CD14-positive monocyte (primary cell): Measurements from ENCODE around the gene CUBN. TPM values are rescaled to one million over a fixed set of nuclear protein-coding genes. Genes with fewer than 3 reads are reported as not detected.

Source experiments
- DNase-seq, 3 donors: peaks; one replicate each; pipeline ENCODE4 v3.0.0-alpha.2; 2011 to 2022
- H2AFZ ChIP-seq: 2 replicates; pipeline ENCODE4 v1.6.0; 2012; ENCODE audit warnings: mild to moderate bottlenecking, low read depth, low read length, inconsistent platforms; ENCODE audit not compliant: insufficient read depth, poor library complexity, severe bottlenecking
- H3K27ac ChIP-seq, 2 donors: 1 replicate in 1 of 2; 2 replicates in 1 of 2; pipeline ENCODE4 v1.5.1; 2012 to 2013; ENCODE audit warnings: low read length in 2 of 2, control low read depth in 1 of 2, inconsistent platforms in 1 of 2, low read depth in 1 of 2, mild to moderate bottlenecking in 1 of 2
- H3K27me3 ChIP-seq, 2 donors: one replicate each; pipeline versions ENCODE4 v1.6.0 to v1.6.1; 2011 to 2013; ENCODE audit warnings: low read length in 2 of 2; ENCODE audit not compliant: control insufficient read depth in 2 of 2, insufficient read depth in 2 of 2
- H3K36me3 ChIP-seq, 2 donors: replicated peaks in 1 of 2; 1 replicate in 1 of 2; 2 replicates in 1 of 2; pipeline versions ENCODE4 v1.5.1 to v1.6.1; 2012 to 2013; ENCODE audit warnings: low read length in 2 of 2, control low read depth in 1 of 2, inconsistent platforms in 1 of 2, mild to moderate bottlenecking in 1 of 2; ENCODE audit not compliant: insufficient read depth in 2 of 2, control insufficient read depth in 1 of 2
- H3K4me1 ChIP-seq, 2 donors: 1 replicate in 1 of 2; 2 replicates in 1 of 2; pipeline versions ENCODE4 v1.5.1 to v1.6.1; 2012 to 2013; ENCODE audit warnings: low read length in 2 of 2, control low read depth in 1 of 2, inconsistent platforms in 1 of 2, mild to moderate bottlenecking in 1 of 2, moderate library complexity in 1 of 2; ENCODE audit not compliant: insufficient read depth in 2 of 2, control insufficient read depth in 1 of 2
- H3K4me2 ChIP-seq: replicated peaks from 2 replicates; pipeline ENCODE3; 2012; ENCODE audit warnings: low read length, moderate library complexity, mild to moderate bottlenecking; ENCODE audit not compliant: poor library complexity, severe bottlenecking; ENCODE audit errors: extremely low read depth
- H3K4me3 ChIP-seq, 3 experiments: fragments of 200-600 bp in 1 of 3; sonication (generic) in 1 of 3; replicated peaks in 1 of 3; 1 replicate in 2 of 3; 2 replicates in 1 of 3; pipeline ENCODE4 v1.5.1; 2011 to 2013; ENCODE audit warnings: low read length in 3 of 3, mild to moderate bottlenecking in 3 of 3, control low read depth in 2 of 3, low read depth in 2 of 3, inconsistent platforms in 1 of 3, moderate library complexity in 1 of 3
- H3K79me2 ChIP-seq: 2 replicates; pipeline ENCODE4 v1.6.0; 2012; ENCODE audit warnings: mild to moderate bottlenecking, control low read depth, inconsistent platforms, low read length, moderate library complexity; ENCODE audit not compliant: insufficient read depth
- H3K9ac ChIP-seq: 2 replicates; pipeline ENCODE4 v1.6.0; 2017; ENCODE audit warnings: low read length, mild to moderate bottlenecking; ENCODE audit not compliant: insufficient read depth, poor library complexity, severe bottlenecking
- H3K9me3 ChIP-seq, 2 donors: replicated peaks in 1 of 2; 1 replicate in 1 of 2; 2 replicates in 1 of 2; pipeline versions ENCODE4 v1.5.1 to v1.6.1; 2012 to 2013; ENCODE audit warnings: low read length in 2 of 2, control low read depth in 1 of 2; ENCODE audit not compliant: control insufficient read depth in 1 of 2, insufficient read depth in 1 of 2
- H4K20me1 ChIP-seq: 2 replicates; pipeline ENCODE4 v1.6.0; 2012; ENCODE audit warnings: mild to moderate bottlenecking, low read length, control low read depth, moderate library complexity; ENCODE audit not compliant: insufficient read depth
- H3K27ac Mint-ChIP-seq, 7 donors: one replicate each; pipeline ENCODE4 v1.8.0; 2020; ENCODE audit warnings: mild to moderate bottlenecking in 7 of 7, mixed read lengths in 7 of 7, moderate library complexity in 6 of 7, inconsistent platforms in 2 of 7
- H3K27me3 Mint-ChIP-seq, 3 donors: one replicate each; pipeline ENCODE4 v1.8.0; 2021 to 2022; ENCODE audit warnings: low read depth in 3 of 3, mild to moderate bottlenecking in 3 of 3, mixed read lengths in 3 of 3, moderate library complexity in 3 of 3, inconsistent platforms in 1 of 3
- H3K36me3 Mint-ChIP-seq, 2 donors: one replicate each; pipeline ENCODE4 v1.8.0; 2020; ENCODE audit warnings: mixed read lengths in 2 of 2, inconsistent platforms in 1 of 2, mild to moderate bottlenecking in 1 of 2
- H3K4me1 Mint-ChIP-seq: one replicate; pipeline ENCODE4 v1.8.0; 2020; ENCODE audit warnings: mild to moderate bottlenecking, mixed read lengths
- H3K4me3 Mint-ChIP-seq, 2 donors: one replicate each; pipeline ENCODE4 v1.8.0; 2020; ENCODE audit warnings: mild to moderate bottlenecking in 2 of 2, mixed read lengths in 2 of 2, moderate library complexity in 1 of 2
- H3K9me3 Mint-ChIP-seq, 7 donors: one replicate each; pipeline ENCODE4 v1.8.0; 2020 to 2022; ENCODE audit warnings: mixed read lengths in 7 of 7, mild to moderate bottlenecking in 6 of 7, moderate library complexity in 6 of 7, inconsistent platforms in 2 of 7
- CTCF ChIP-seq: fragments of 200-600 bp; IDR thresholded peaks from one replicate; pipeline ENCODE4 v1.8.0; 2022; ENCODE audit warnings: antibody characterized with exemption, mild to moderate bottlenecking
- WGBS: methylation state at CpG from one replicate; pipeline ENCODE4 v1.1.5; 2013; ENCODE audit warnings: missing lambda C conversion rate; ENCODE audit not compliant: insufficient coverage; 5-methylcytosine and 5-hydroxymethylcytosine counted together
- intact Hi-C, 2 donors: fragments of 100-400 bp; cut with micrococcal nuclease; formaldehyde crosslinking; loops; one replicate each; pipeline versions ENCODE4 v1.15.0 to v1.15.1; 2023
- polyA plus RNA-seq, 3 donors: library from polyadenylated mRNA; depleted of rRNA in 1 of 3; unstranded in 2 of 3; stranded (reverse) in 1 of 3; fragments of 300-500 nt in 2 of 3; fragments of >200 nt in 1 of 3; fragmentation: Illumina TruSeq in 2 of 3; gene quantifications; 1 replicate in 2 of 3; 2 replicates in 1 of 3; pipeline ENCODE4 v1.2.3, GENCODE V29; 2012 to 2021

Gene CUBN
- polyA plus RNA-seq, 3 donors = 0.95 TPM; not detected in 2

GRCh38 chr10:16857419-16857818, 272.2 kb downstream of the CUBN start:
- Mint-ChIP-seq H3K27ac (no peak overlapping the region), H3K36me3 (no peaks in the 10 kb centered on the region), H3K9me3 (no peaks in the 10 kb centered on the region), H3K27me3 (peaks cover 0 to 3% (median 2%) of the 10 kb centered on the region in 3 donors), H3K4me1 (no peaks in the 10 kb centered on the region), H3K4me3 (no peak overlapping the region)
- H3K79me2 ChIP-seq = no peaks in the 10 kb centered on the region
- H2AFZ ChIP-seq = no peak overlapping the region
- no peak for DNase-seq
- H3K4me3 ChIP-seq = no peak overlapping the region
- H3K36me3 ChIP-seq = no peaks in the 10 kb centered on the region
- no peaks in the 10 kb centered on the region for H3K27me3 ChIP-seq
- no peaks in the 10 kb centered on the region for H3K9me3 ChIP-seq
- H4K20me1 ChIP-seq = no peaks in the 10 kb centered on the region
- TF ChIP-seq CTCF = no peak
- intact Hi-C loops = no loop called here
- H3K4me1 ChIP-seq = no peaks in the 10 kb centered on the region
- H3K4me2 ChIP-seq = no peak overlapping the region
- H3K27ac ChIP-seq = no peak overlapping the region
- no CpG with 5 or more reads among the region's 4 CpGs for WGBS
- H3K9ac ChIP-seq = no peak overlapping the region

GRCh38 chr10:16856567-16856966, 273.0 kb downstream of the CUBN start:
- Mint-ChIP-seq H3K9me3 (no peaks in the 10 kb centered on the region), H3K36me3 (no peaks in the 10 kb centered on the region), H3K4me3 (no peak overlapping the region), H3K4me1 (no peaks in the 10 kb centered on the region), H3K27ac (no peak overlapping the region), H3K27me3 (peaks cover 0 to 2% (median 2%) of the 10 kb centered on the region in 3 donors)
- Histone ChIP-seq H3K9ac (no peak overlapping the region), H3K36me3 (no peaks in the 10 kb centered on the region), H3K4me3 (no peak overlapping the region), H3K27ac (no peak overlapping the region), H2AFZ (no peak overlapping the region), H3K79me2 (no peaks in the 10 kb centered on the region), H3K4me2 (no peak overlapping the region), H4K20me1 (no peaks in the 10 kb centered on the region), H3K27me3 (no peaks in the 10 kb centered on the region), H3K9me3 (no peaks in the 10 kb centered on the region), H3K4me1 (no peaks in the 10 kb centered on the region)
- intact Hi-C loops = no loop called here
- WGBS = 21% methylated on average over 2 of the region's 4 CpGs
- DNase-seq = no peak
- TF ChIP-seq CTCF = no peak
